Tibial nerve (tissue), 4 donors: ENCODE data around the gene SRRM2. TPM values are rescaled to one million over a fixed set of nuclear protein-coding genes. Genes with fewer than 3 reads are reported as not detected.

Experiments used
- DNase-seq, 2 donors: peaks; one replicate each; pipeline ENCODE4 v3.0.0-alpha.2; 2019; ENCODE audit warnings: low spot score in 2 of 2
- H3K27ac ChIP-seq, 4 donors: fragments of 200-600 bp; sonication (generic) in 3 of 4; one replicate each; pipeline ENCODE4 v1.5.1; 2017 to 2019; ENCODE audit warnings: mild to moderate bottlenecking in 1 of 4
- H3K27me3 ChIP-seq, 2 donors: fragments of 200-600 bp; sonication (generic) in 1 of 2; one replicate each; pipeline versions ENCODE4 v1.5.1 to v1.6.0; 2017 to 2019
- H3K36me3 ChIP-seq, 3 donors: fragments of 200-600 bp; sonication (generic); one replicate each; pipeline ENCODE4 v1.5.1; 2018 to 2019
- H3K4me1 ChIP-seq, 4 donors: fragments of 200-600 bp; sonication (generic) in 3 of 4; one replicate each; pipeline ENCODE4 v1.5.1; 2017 to 2019
- H3K4me3 ChIP-seq, 4 donors: fragments of 200-600 bp; sonication (generic) in 3 of 4; one replicate each; pipeline ENCODE4 v1.5.1; 2017 to 2019; ENCODE audit warnings: mild to moderate bottlenecking in 1 of 4, moderate library complexity in 1 of 4
- H3K9me3 ChIP-seq, 4 donors: fragments of 200-600 bp; sonication (generic) in 3 of 4; one replicate each; pipeline ENCODE4 v1.5.1; 2017 to 2019
- EP300 ChIP-seq, 2 donors: sonication (generic); formaldehyde crosslinking; IDR thresholded peaks; one replicate each; pipeline ENCODE4 v1.6.1; 2017; ENCODE audit warnings: antibody characterized with exemption in 2 of 2, mild to moderate bottlenecking in 1 of 2
- POLR2A ChIP-seq, 2 donors: fragments of 450-650 bp; IDR thresholded peaks; one replicate each; pipeline ENCODE4 v1.6.1; 2017; ENCODE audit warnings: antibody characterized with exemption in 2 of 2, mild to moderate bottlenecking in 2 of 2, moderate library complexity in 2 of 2
- WGBS, 2 donors: methylation state at CpG; one replicate each; pipeline ENCODE4 v1.1.5; 2018; 5-methylcytosine and 5-hydroxymethylcytosine counted together
- total RNA-seq, 4 donors: library from RNA; depleted of rRNA; stranded (reverse); fragments of >200 nt; gene quantifications; one replicate each; pipeline ENCODE4 v1.1.0, GENCODE V29; 2016
- TF ChIP-seq, protein P1 (sequence below), 5 experiments: fragments of 200-600 bp in 3 of 5; fragments of 450-650 bp in 2 of 5; sonication (generic) in 3 of 5; IDR thresholded peaks; one replicate each; pipeline ENCODE4 v1.5.1; 2016 to 2019; ENCODE audit warnings: antibody characterized with exemption in 5 of 5, mild to moderate bottlenecking in 3 of 5, moderate library complexity in 2 of 5

The SRRM2 gene
- total RNA-seq, 4 donors from 2014 or later = 843 to 1,374 (median 886) TPM

DNA sequence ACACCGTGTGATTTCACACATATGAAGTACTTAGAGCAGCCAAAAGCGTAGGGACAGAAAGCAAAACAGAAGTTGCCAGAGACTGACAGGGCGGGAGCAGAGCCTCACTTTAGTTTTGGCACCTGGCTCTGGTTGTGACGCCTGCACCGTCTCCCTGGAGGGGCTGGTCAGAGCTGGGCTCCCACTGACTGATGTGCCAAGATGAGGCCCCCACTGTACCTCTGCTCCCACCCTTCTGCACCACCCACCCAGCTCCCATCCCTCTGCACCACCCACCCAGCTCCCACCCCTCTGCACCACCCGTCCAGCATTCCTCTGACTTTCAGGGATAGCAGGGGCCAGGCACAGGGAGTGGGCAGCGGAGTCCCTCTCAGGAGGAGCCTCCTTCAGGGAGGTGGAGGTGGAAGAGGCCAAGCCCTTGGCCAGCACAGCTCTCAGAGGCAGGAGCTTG is 61.4 kb downstream of the SRRM2 start:
- no peaks in the 10 kb centered on the region for H3K36me3 ChIP-seq
- TF ChIP-seq, protein P1, sequence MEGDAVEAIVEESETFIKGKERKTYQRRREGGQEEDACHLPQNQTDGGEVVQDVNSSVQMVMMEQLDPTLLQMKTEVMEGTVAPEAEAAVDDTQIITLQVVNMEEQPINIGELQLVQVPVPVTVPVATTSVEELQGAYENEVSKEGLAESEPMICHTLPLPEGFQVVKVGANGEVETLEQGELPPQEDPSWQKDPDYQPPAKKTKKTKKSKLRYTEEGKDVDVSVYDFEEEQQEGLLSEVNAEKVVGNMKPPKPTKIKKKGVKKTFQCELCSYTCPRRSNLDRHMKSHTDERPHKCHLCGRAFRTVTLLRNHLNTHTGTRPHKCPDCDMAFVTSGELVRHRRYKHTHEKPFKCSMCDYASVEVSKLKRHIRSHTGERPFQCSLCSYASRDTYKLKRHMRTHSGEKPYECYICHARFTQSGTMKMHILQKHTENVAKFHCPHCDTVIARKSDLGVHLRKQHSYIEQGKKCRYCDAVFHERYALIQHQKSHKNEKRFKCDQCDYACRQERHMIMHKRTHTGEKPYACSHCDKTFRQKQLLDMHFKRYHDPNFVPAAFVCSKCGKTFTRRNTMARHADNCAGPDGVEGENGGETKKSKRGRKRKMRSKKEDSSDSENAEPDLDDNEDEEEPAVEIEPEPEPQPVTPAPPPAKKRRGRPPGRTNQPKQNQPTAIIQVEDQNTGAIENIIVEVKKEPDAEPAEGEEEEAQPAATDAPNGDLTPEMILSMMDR (IDR thresholded peaks at IDR 0.05) = no peak
- TF ChIP-seq EP300 (IDR thresholded peaks at IDR 0.05) (no peak), POLR2A (IDR thresholded peaks at IDR 0.05) (no peak)
- WGBS, 2 donors = 52 to 75% methylated on average over 7 of the region's 7 CpGs
- no peak overlapping the region for H3K4me3 ChIP-seq
- H3K27me3 ChIP-seq = peaks cover 0 to 40% of the 10 kb centered on the region in 2 donors
- H3K27ac ChIP-seq = no peak overlapping the region
- peaks cover 0 to 3% (median 0%) of the 10 kb centered on the region in 4 donors for H3K9me3 ChIP-seq
- no peak for DNase-seq
- no peaks in the 10 kb centered on the region for H3K4me1 ChIP-seq

DNA sequence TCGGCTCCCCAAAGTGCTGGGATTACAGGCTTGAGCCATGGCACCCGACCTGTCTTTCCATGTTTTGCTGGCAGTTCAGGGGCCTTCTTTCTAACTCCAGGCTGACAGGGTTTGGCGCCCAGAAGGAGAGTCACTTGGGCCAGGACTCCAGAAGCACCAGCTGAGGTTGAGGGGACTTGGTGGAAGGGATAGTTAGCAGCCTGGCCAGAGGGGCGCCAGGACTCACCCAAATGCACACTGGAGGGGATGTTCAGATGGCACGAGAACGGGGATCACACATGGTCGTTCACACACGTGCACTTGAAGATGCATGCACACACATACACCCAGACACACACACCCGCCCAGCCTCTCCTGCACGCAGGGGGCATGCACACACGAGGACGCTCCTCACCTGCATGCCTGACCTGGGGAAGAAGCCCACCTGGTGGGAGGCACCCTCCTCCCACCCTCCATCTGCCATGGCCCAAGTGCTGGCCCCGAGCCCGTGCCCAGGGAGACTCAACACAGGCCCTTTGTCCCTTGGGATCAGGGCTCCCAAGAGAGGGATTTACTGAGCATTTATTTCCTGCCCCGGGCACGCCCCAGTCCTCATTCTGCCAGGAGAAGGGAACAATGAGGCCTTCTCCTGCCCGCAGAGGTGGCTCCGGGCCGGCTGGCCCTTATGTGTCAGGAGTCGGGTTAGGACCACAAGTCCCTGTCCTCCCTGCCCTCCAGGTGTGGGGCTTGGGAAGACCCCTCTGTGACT is 62.3 kb downstream of the SRRM2 start:
- Histone ChIP-seq H3K4me1 (no peaks in the 10 kb centered on the region), H3K4me3 (no peak overlapping the region), H3K9me3 (peaks cover 0 to 2% (median 0%) of the 10 kb centered on the region in 4 donors), H3K27ac (no peak overlapping the region), H3K27me3 (peaks cover 0 to 49% of the 10 kb centered on the region in 2 donors), H3K36me3 (no peaks in the 10 kb centered on the region)
- TF ChIP-seq POLR2A (IDR thresholded peaks at IDR 0.05) (no peak), EP300 (IDR thresholded peaks at IDR 0.05) (no peak)
- TF ChIP-seq, protein P1 (IDR thresholded peaks at IDR 0.05) = no peak
- 54 to 66% methylated on average over 15 to 17 of the region's 20 CpGs for WGBS, 2 donors
- no peak for DNase-seq

DNA sequence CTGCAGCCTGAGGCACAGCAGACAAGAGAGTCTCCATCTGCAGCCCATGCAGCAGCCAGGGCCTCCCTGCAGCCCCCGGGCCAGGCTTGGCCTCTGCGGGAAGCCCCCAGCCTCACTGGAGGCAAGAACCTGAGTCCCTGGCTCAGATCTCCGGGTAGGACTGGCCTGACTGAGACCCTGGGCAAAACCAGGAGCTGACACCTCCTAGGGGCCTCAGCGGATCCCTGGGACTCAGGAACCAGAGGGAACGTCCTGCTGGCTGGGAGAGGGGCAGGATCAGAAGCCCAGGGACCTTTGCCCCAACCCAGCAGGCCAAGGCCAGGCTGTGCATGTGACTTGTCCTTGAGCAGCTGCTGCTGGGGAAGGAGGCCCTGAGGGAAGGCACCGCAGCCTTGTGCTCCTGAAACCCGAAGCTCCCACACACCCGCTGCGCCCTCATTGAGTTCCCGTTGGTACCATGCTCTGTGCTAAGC is 62.9 kb downstream of the SRRM2 start:
- no peaks in the 10 kb centered on the region for H3K36me3 ChIP-seq
- H3K9me3 ChIP-seq = no peaks in the 10 kb centered on the region
- WGBS, 2 donors = 71 to 82% methylated on average over 10 of the region's 10 CpGs
- no peak overlapping the region for H3K4me3 ChIP-seq
- no peaks in the 10 kb centered on the region for H3K4me1 ChIP-seq
- peaks cover 0 to 56% of the 10 kb centered on the region in 2 donors for H3K27me3 ChIP-seq
- no peak for TF ChIP-seq POLR2A (IDR thresholded peaks at IDR 0.05)
- TF ChIP-seq EP300 (IDR thresholded peaks at IDR 0.05) = no peak
- TF ChIP-seq, protein P1 (IDR thresholded peaks at IDR 0.05) = no peak
- no peak for DNase-seq
- H3K27ac ChIP-seq = no peak overlapping the region

DNA sequence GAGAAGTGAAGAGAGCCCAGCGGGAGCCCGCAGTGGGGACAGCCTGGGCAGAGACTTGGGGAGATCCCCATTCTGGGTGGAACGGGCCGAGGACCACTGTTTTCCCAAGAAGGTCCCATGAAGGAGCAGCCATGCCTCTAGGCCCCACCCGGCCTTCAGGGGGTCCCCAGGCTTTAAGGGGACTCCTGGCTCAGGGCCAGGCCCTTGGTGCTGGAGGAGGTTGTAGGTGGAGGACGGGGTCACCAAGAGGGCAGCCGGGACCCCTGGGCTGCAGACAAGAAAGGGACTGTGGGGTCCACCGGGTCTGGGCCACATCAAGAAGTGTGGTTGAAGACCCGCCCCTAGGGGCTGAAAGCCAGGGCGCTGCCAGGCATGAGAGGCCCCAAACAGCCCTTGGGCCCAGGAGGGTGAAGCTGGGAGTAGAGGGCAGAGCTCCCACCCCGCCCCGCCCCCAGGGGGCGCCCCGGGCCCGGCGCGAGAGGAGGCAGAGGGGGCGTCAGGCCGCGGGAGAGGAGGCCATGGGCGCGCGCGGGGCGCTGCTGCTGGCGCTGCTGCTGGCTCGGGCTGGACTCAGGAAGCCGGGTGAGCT is 64.4 kb downstream of the SRRM2 start, which contains the start of gene PRSS21:
TSS of gene PRSS21 (plus strand) at position 487 of the 589 bp plus-strand sequence. CDS start at position 519, 32 bp downstream.
- WGBS, 2 donors = 66 to 81% methylated on average over 15 to 28 of the region's 28 CpGs
- no peak within 1 kb of the TSS for H3K4me3 ChIP-seq
- H3K9me3 ChIP-seq = no peaks in the 10 kb centered on the region
- DNase-seq = no peak
- H3K4me1 ChIP-seq = no peaks in the 10 kb centered on the region
- TF ChIP-seq, protein P1 (IDR thresholded peaks at IDR 0.05) = no peak
- TF ChIP-seq POLR2A (IDR thresholded peaks at IDR 0.05) = no peak
- TF ChIP-seq EP300 (IDR thresholded peaks at IDR 0.05) = no peak
- H3K27ac ChIP-seq = no peak within 1 kb of the TSS
- peaks cover 0 to 41% of the 10 kb centered on the region in 2 donors for H3K27me3 ChIP-seq
- no peaks in the 10 kb centered on the region for H3K36me3 ChIP-seq
